Endothelial cell of umbilical vein (primary cell): ENCODE results near the gene TXNRD1. TPM values are rescaled to one million over a fixed set of nuclear protein-coding genes. Genes with fewer than 3 reads are reported as not detected.

ENCODE experiments used
- BruUV-seq: library from RNA; stranded (reverse); fragments of 400-500 nt; replicated peaks from 2 replicates; lab custom pipeline; 2021; lab: Mats Ljungman, UMichigan
- CTCF ChIA-PET: fragments of 300-600, 350-600 bp; sonication (Branson Sonifier 250); formaldehyde crosslinking; loops from one replicate; lab custom pipeline; 2021; ENCODE audit warnings: antibody characterized with exemption, inconsistent platforms; lab: Charles Lee
- POLR2A ChIA-PET: fragments of 300-600, 350-600 bp; sonication (Branson Sonifier 250); formaldehyde crosslinking; loops from one replicate; lab custom pipeline; 2021; ENCODE audit warnings: antibody characterized with exemption, inconsistent platforms; lab: Charles Lee
- DNase-seq: peaks from one replicate; pipeline ENCODE4 v3.0.0-alpha.2; 2011; ENCODE audit warnings: low read depth, low spot score
- FAIRE-seq: peaks from 2 replicates; lab custom pipeline; 2011; peaks lifted over from hg19 to GRCh38; lab: Jason Lieb, UNC
- H2AFZ ChIP-seq: 2 replicates; pipeline ENCODE4 v1.6.0; 2012; ENCODE audit warnings: low read depth, low read length, control low read depth, inconsistent platforms
- H3K27ac ChIP-seq: 2 replicates; pipeline ENCODE4 v1.5.1; 2011; ENCODE audit warnings: low read depth, mild to moderate bottlenecking, control low read depth, low read length, moderate library complexity; ENCODE audit not compliant: insufficient read depth
- H3K27me3 ChIP-seq, 2 experiments: 2 replicates each; pipeline versions ENCODE4 v1.6.0 to v1.6.1; 2011; ENCODE audit warnings: low read length in 2 of 2, mixed read lengths in 1 of 2; ENCODE audit not compliant: control insufficient read depth in 2 of 2, insufficient read depth in 2 of 2
- H3K36me3 ChIP-seq, 2 experiments: 2 replicates in 1 of 2; 3 replicates in 1 of 2; pipeline ENCODE4 v1.5.1; 2011; ENCODE audit warnings: low read length in 2 of 2, mild to moderate bottlenecking in 1 of 2, moderate library complexity in 1 of 2; ENCODE audit not compliant: control insufficient read depth in 2 of 2, insufficient read depth in 2 of 2; ENCODE audit errors: extremely low read depth in 1 of 2
- H3K4me1 ChIP-seq: 3 replicates; pipeline ENCODE4 v1.5.1; 2011; ENCODE audit warnings: mild to moderate bottlenecking, low read length; ENCODE audit not compliant: control insufficient read depth, insufficient read depth; ENCODE audit errors: extremely low read depth
- H3K4me2 ChIP-seq: 2 replicates; pipeline ENCODE4 v1.6.1; 2011; ENCODE audit warnings: low read length, control low read depth, mixed read lengths; ENCODE audit not compliant: insufficient read depth
- H3K4me3 ChIP-seq, 3 experiments: fragments of 200-600 bp in 1 of 3; sonication (generic), shearing (Covaris generic) in 1 of 3; replicated peaks in 1 of 3; 2 replicates each; pipeline ENCODE4 v1.5.1; 2011 to 2016; ENCODE audit warnings: control low read depth in 3 of 3, low read length in 3 of 3, mild to moderate bottlenecking in 2 of 3, inconsistent platforms in 1 of 3, low read depth in 1 of 3, moderate library complexity in 1 of 3; ENCODE audit not compliant: insufficient read depth in 1 of 3
- H3K79me2 ChIP-seq: 2 replicates; pipeline ENCODE4 v1.6.0; 2012; ENCODE audit warnings: low read length, inconsistent platforms; ENCODE audit not compliant: control insufficient read depth, insufficient read depth
- H3K9ac ChIP-seq: replicated peaks from 2 replicates; pipeline ENCODE3; 2011; ENCODE audit warnings: low read length, control low read depth; ENCODE audit not compliant: insufficient read depth; ENCODE audit errors: extremely low read depth
- H3K9me1 ChIP-seq: replicated peaks from 3 replicates; pipeline ENCODE4 v1.6.0; 2011; ENCODE audit warnings: mild to moderate bottlenecking, low read length; ENCODE audit not compliant: control insufficient read depth, insufficient read depth; ENCODE audit errors: extremely low read depth
- H3K9me3 ChIP-seq: replicated peaks from 2 replicates; pipeline ENCODE4 v1.5.1; 2012; ENCODE audit warnings: low read length, inconsistent platforms; ENCODE audit not compliant: control insufficient read depth, insufficient read depth
- H4K20me1 ChIP-seq: replicated peaks from 2 replicates; pipeline ENCODE3; 2011; ENCODE audit warnings: mild to moderate bottlenecking, low read length; ENCODE audit not compliant: control insufficient read depth, insufficient read depth; ENCODE audit errors: extremely low read depth
- CTCF ChIP-seq, 2 donors: IDR thresholded peaks; 1 replicate in 1 of 2; 2 replicates in 1 of 2; pipeline ENCODE4 v1.5.1; 2011; ENCODE audit warnings: low read length in 2 of 2, mild to moderate bottlenecking in 2 of 2, moderate library complexity in 2 of 2, control low read depth in 1 of 2, inconsistent platforms in 1 of 2, low read depth in 1 of 2; ENCODE audit not compliant: insufficient read depth in 1 of 2; ENCODE audit errors: extremely low read depth in 1 of 2
- EZH2 ChIP-seq: IDR thresholded peaks from 2 replicates; pipeline ENCODE4 v1.6.1; 2012; ENCODE audit warnings: borderline replicate concordance, low read depth, mild to moderate bottlenecking, moderate library complexity, low read length, inconsistent platforms; ENCODE audit not compliant: severe bottlenecking
- MYC ChIP-seq: IDR thresholded peaks from one replicate; pipeline ENCODE4 v1.6.1; 2011; ENCODE audit warnings: mild to moderate bottlenecking, low read depth, low read length
- dilution Hi-C: fragments of 300-500 bp; cut with MboI; formaldehyde crosslinking; loops from one replicate; pipeline ENCODE4 v1.15.0; 2019; ENCODE audit warnings: low sequenced_read_pairs; ENCODE audit not compliant: extremely low pct_ligation_motif_present
- intact Hi-C: fragments of 100-400 bp; cut with micrococcal nuclease; formaldehyde crosslinking; loops from one replicate; pipeline ENCODE4 v1.10.0; 2022
- polyA plus RNA-seq, 4 experiments: library from polyadenylated mRNA; depleted of rRNA in 3 of 4; stranded (reverse) in 3 of 4; unstranded in 1 of 4; fragments of >200 nt; gene quantifications; 2 replicates each; pipeline versions ENCODE4 v1.2.1 to v1.2.3, GENCODE V29; 2011 to 2012; ENCODE audit warnings: missing spikeins in 1 of 4
- total RNA-seq: library from RNA; stranded (reverse); gene quantifications from 2 replicates; pipeline ENCODE4 v1.2.3, GENCODE V29; 2021

Gene TXNRD1
- total and polyA plus RNA-seq, 2 donors (not counting 3 experiments of a cell fraction or from before 2014, with no cell fraction given), result 309 to 566 TPM

GRCh38 chr12:104374806-104375205 is 159.2 kb downstream of the TXNRD1 start:
- CTCF ChIA-PET, result interaction anchor here (1.3 to 1.5 kb wide), 2 partner anchors 16 to 502 kb away, joined by 3 to 5 read pairs; no protein-coding TSS in a partner anchor
- POLR2A ChIA-PET, result no interaction called here
- FAIRE-seq, result no peak

More at GRCh38 chr12:104374806-104375205, 159.2 kb downstream of the TXNRD1 start:
- Histone ChIP-seq H2AFZ (no peak overlapping the region), H3K79me2 (no peaks in the 10 kb centered on the region), H3K9me3 (no peaks in the 10 kb centered on the region), H3K9ac (no peak overlapping the region), H3K4me3 (no peak overlapping the region), H3K4me1 (peaks cover 20% of the 10 kb centered on the region), H3K36me3 (no peaks in the 10 kb centered on the region), H3K27ac (no peak overlapping the region), H3K27me3 (no peaks in the 10 kb centered on the region), H3K4me2 (no peak overlapping the region), H4K20me1 (no peaks in the 10 kb centered on the region), H3K9me1 (no peaks in the 10 kb centered on the region)
- TF ChIP-seq CTCF (IDR thresholded peaks at IDR 0.05; ENCODE audit: extremely low read depth in 1 of 2, insufficient read depth in 1 of 2, low read depth in 1 of 2, low read length in 2 of 2) (no peak), EZH2 (no peak), MYC (no peak)
- DNase-seq, result no peak
- dilution Hi-C loops (no loop called here), intact Hi-C loops (loop anchor here (5.0 kb wide), 1 partner anchor 582 kb away; the partner anchor contains the start of gene SLC41A2)
- no TSS peak for BruUV-seq
